Measurements from ENCODE around the gene FLG. TPM values are rescaled to one million over a fixed set of nuclear protein-coding genes. Genes with fewer than 3 reads are reported as not detected.

FLG gene
- total RNA-seq (ENCODE audit: low replicate concordance): not detected in 2 replicates

GRCh38 chr1:152325111-152325510 lies at the start of gene FLG:
Gene FLG (minus strand): TSS chr1:152325239. CDS start chr1:152315456, 9,783 bp downstream.

DNA sequence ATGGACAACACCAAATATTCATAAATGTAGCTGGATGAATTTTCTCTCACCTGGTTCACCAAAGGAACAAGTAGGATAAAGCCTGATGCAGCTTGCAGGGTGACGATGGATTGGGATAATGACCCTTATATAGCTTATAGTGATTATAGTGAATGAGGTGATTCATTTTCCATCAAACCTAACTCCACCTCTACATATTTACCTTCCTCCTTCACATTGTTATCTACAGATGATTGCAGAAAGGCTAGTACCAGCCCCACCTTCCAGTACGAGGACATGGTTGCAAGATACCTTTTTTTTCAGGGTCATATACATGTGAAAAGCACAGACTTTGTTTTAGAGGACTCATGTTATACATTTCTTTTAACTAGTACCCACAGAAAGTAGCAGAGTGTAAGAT lies 34.9 kb upstream of the FLG start, which contains the start of gene FLG2:
Gene FLG2, minus strand, starts transcription at position 101 of the 400 bp plus-strand sequence. CDS start 1,122 bp downstream, outside the sequence.

Other genes with a start within 250 kb of the FLG start
- gene TCHHL1, start 236.2 kb downstream of the FLG start, total RNA-seq (ENCODE audit: low replicate concordance): not detected in 2 replicates
- gene TCHH, start 209.8 kb downstream of the FLG start, total RNA-seq (ENCODE audit: low replicate concordance): 0.08 and 0.12 TPM in 2 replicates
- 0.70 TPM in 1 of 2 replicates, not detected in the other for gene RPTN, start 166.0 kb downstream of the FLG start, total RNA-seq (ENCODE audit: low replicate concordance)
- gene HRNR, start 101.0 kb downstream of the FLG start, total RNA-seq (ENCODE audit: low replicate concordance): not detected in 2 replicates
- not detected in 2 replicates for gene FLG2, start 34.8 kb upstream of the FLG start, total RNA-seq (ENCODE audit: low replicate concordance)
- gene CRNN, start 89.0 kb upstream of the FLG start, total RNA-seq (ENCODE audit: low replicate concordance): not detected in 2 replicates
- not detected in 2 replicates for gene LCE5A, start 185.6 kb upstream of the FLG start, total RNA-seq (ENCODE audit: low replicate concordance)
- gene CRCT1, start 189.2 kb upstream of the FLG start, total RNA-seq (ENCODE audit: low replicate concordance): not detected in 2 replicates
- gene LCE3E, start 241.5 kb upstream of the FLG start, total RNA-seq (ENCODE audit: low replicate concordance): not detected in 2 replicates